22Rv1 (cell line): Measurements from ENCODE around the gene BZW1.

Experiments
- H3K27ac ChIP-seq: fragments of 450-650 bp; 2 replicates; pipeline ENCODE4 v1.5.1; 2017
- CTCF ChIP-seq: fragments of 450-650 bp; IDR thresholded peaks from 2 replicates; pipeline ENCODE4 v1.5.1; 2017; ENCODE audit warnings: mild to moderate bottlenecking
- ZFX ChIP-seq: fragments of 450-650 bp; IDR thresholded peaks from 2 replicates; pipeline ENCODE4 v1.6.1; 2017; ENCODE audit warnings: antibody characterized with exemption, borderline replicate concordance

Gene BZW1

GRCh38 chr2:200782251-200782650, 29.5 kb upstream of the BZW1 start:
- no peak overlapping the region for H3K27ac ChIP-seq

GRCh38 chr2:200784215-200784614, 27.5 kb upstream of the BZW1 start:
- H3K27ac ChIP-seq = 0 out of 2 replicates have a peak overlapping the region, but pooled peaks have one; percentile 87

More at GRCh38 chr2:200782251-200782650, 29.5 kb upstream of the BZW1 start:
- TF ChIP-seq ZFX (no peak), CTCF (no peak)

GRCh38 chr2:200786423-200786822, 25.3 kb upstream of the BZW1 start:
- TF ChIP-seq ZFX (no peak), CTCF (no peak)

More at GRCh38 chr2:200784215-200784614, 27.5 kb upstream of the BZW1 start:
- TF ChIP-seq CTCF = no peak
- TF ChIP-seq ZFX = no peak

GRCh38 chr2:200786826-200787225, 24.9 kb upstream of the BZW1 start:
- peak overlapping the region; percentile 87 for H3K27ac ChIP-seq
- no peak for TF ChIP-seq ZFX
- no peak for TF ChIP-seq CTCF

More at GRCh38 chr2:200786423-200786822, 25.3 kb upstream of the BZW1 start:
- peak overlapping the region; percentile 87 for H3K27ac ChIP-seq

GRCh38 chr2:200787351-200788120, 24.2 kb upstream of the BZW1 start:
- TF ChIP-seq CTCF (no peak), ZFX (no peak)
- H3K27ac ChIP-seq = peak overlapping the region; percentile 87

GRCh38 chr2:200788121-200788718, 23.5 kb upstream of the BZW1 start:
- peak overlapping the region; percentile 87 for H3K27ac ChIP-seq
- no peak for TF ChIP-seq CTCF
- TF ChIP-seq ZFX = no peak

- no peak overlapping the region for H3K27ac ChIP-seq
- TF ChIP-seq ZFX (no peak), CTCF (no peak)
Measured at GRCh38 chr2:200790185-200790584, 21.5 kb upstream of the BZW1 start.
